Ascending aorta (tissue), 2 donors: ENCODE results near the gene UCP2. TPM values are rescaled to one million over a fixed set of nuclear protein-coding genes. Genes with fewer than 3 reads are reported as not detected.

Experiments used
- DNase-seq, 2 donors: peaks; one replicate each; pipeline ENCODE4 v3.0.0-alpha.2; 2019; ENCODE audit warnings: low spot score in 2 of 2
- H3K27ac ChIP-seq, 2 donors: fragments of 200-600 bp; sonication (generic); one replicate each; pipeline ENCODE4 v1.5.1; 2016 to 2017; ENCODE audit warnings: mild to moderate bottlenecking in 1 of 2
- H3K27me3 ChIP-seq: fragments of 200-600 bp; sonication (generic); one replicate; pipeline ENCODE4 v1.5.1; 2017
- H3K36me3 ChIP-seq, 2 donors: fragments of 200-600 bp; sonication (generic); one replicate each; pipeline ENCODE4 v1.5.1; 2016
- H3K4me1 ChIP-seq, 2 donors: fragments of 200-600 bp; sonication (generic); one replicate each; pipeline ENCODE4 v1.5.1; 2016 to 2017; ENCODE audit warnings: mild to moderate bottlenecking in 1 of 2
- H3K4me3 ChIP-seq, 2 donors: fragments of 200-600 bp; sonication (generic); one replicate each; pipeline ENCODE4 v1.5.1; 2016 to 2017; ENCODE audit warnings: mild to moderate bottlenecking in 1 of 2
- H3K9me3 ChIP-seq, 2 donors: fragments of 200-600 bp; sonication (generic); one replicate each; pipeline ENCODE4 v1.5.1; 2016
- CTCF ChIP-seq, 3 experiments: fragments of 200-600 bp in 2 of 3; fragments of 450-650 bp in 1 of 3; sonication (generic) in 2 of 3; IDR thresholded peaks; one replicate each; pipeline ENCODE4 v1.5.1; 2016 to 2019; ENCODE audit warnings: antibody characterized with exemption in 3 of 3, mild to moderate bottlenecking in 1 of 3, moderate library complexity in 1 of 3
- intact Hi-C: fragments of 100-400 bp; cut with DNase I; formaldehyde crosslinking; loops from one replicate; pipeline ENCODE4 v1.15.1; 2023
- total RNA-seq: library from RNA; depleted of rRNA; stranded (reverse); fragments of >200 nt; gene quantifications from one replicate; pipeline ENCODE4 v1.1.0, GENCODE V29; 2016

UCP2 gene
- 2.7 TPM for total RNA-seq

- Histone ChIP-seq H3K27ac (peak within 1 kb of the TSS; percentile 84 to 89), H3K9me3 (no peaks in the 10 kb centered on the region), H3K4me1 (peaks cover 5 to 15% of the 10 kb centered on the region in 2 donors), H3K4me3 (peak within 1 kb of the TSS; percentile 61 to 74), H3K36me3 (peaks cover 6 to 9% of the 10 kb centered on the region in 2 donors), H3K27me3 (no peaks in the 10 kb centered on the region)
- DNase-seq: peak; percentile 30 to 91
- intact Hi-C loops: loop anchor here (2.0 to 5.0 kb wide), 4 partner anchors 106 to 385 kb away; partner anchors contain the start of genes C2CD3, COA4, FAM168A and PAAF1
- no peak for TF ChIP-seq CTCF (IDR thresholded peaks at IDR 0.05)
These were observed at the start of gene UCP2 for GRCh38 chr11:73982595-73982989. UCP2 (minus strand) TSS chr11:73982843; CDS start chr11:73978378, 4,465 bp downstream.

GRCh38 chr11:74030723-74031676 is 48.4 kb upstream of the UCP2 start:
- Histone ChIP-seq H3K27me3 (no peaks in the 10 kb centered on the region), H3K4me1 (no peaks in the 10 kb centered on the region), H3K36me3 (peaks cover 17 to 36% of the 10 kb centered on the region in 2 donors), H3K4me3 (no peak overlapping the region), H3K9me3 (no peaks in the 10 kb centered on the region), H3K27ac (no peak overlapping the region)
- intact Hi-C loops: no loop called here
- no peak for TF ChIP-seq CTCF (IDR thresholded peaks at IDR 0.05)
- no peak for DNase-seq

- no peak overlapping the region for H3K27ac ChIP-seq
- H3K27me3 ChIP-seq: no peaks in the 10 kb centered on the region
- DNase-seq: no peak
- no peaks in the 10 kb centered on the region for H3K9me3 ChIP-seq
- H3K4me3 ChIP-seq: no peak overlapping the region
- peaks cover 0 to 8% of the 10 kb centered on the region in 2 donors for H3K36me3 ChIP-seq
- H3K4me1 ChIP-seq: peaks cover 0 to 9% of the 10 kb centered on the region in 2 donors
- TF ChIP-seq CTCF (IDR thresholded peaks at IDR 0.05): no peak
- intact Hi-C loops: no loop called here
These were observed 43.0 kb upstream of the UCP2 start for GRCh38 chr11:74025467-74026166.

GRCh38 chr11:74024261-74025029 is 41.8 kb upstream of the UCP2 start:
- H3K36me3 ChIP-seq: peaks cover 0 to 4% of the 10 kb centered on the region in 2 donors
- peaks cover 0 to 10% of the 10 kb centered on the region in 2 donors for H3K4me1 ChIP-seq
- H3K4me3 ChIP-seq: no peak overlapping the region
- peak; percentile 45 to 92 for DNase-seq
- no peaks in the 10 kb centered on the region for H3K9me3 ChIP-seq
- peak overlapping the region; percentile 14 to 54 for H3K27ac ChIP-seq
- TF ChIP-seq CTCF (IDR thresholded peaks at IDR 0.05): no peak
- no peaks in the 10 kb centered on the region for H3K27me3 ChIP-seq
- intact Hi-C loops: no loop called here

GRCh38 chr11:74023276-74023675 is 40.6 kb upstream of the UCP2 start:
- Histone ChIP-seq H3K36me3 (no peaks in the 10 kb centered on the region), H3K27me3 (no peaks in the 10 kb centered on the region), H3K27ac (peak overlapping the region in 1 of 2 donors; percentile 15), H3K4me1 (peaks cover under 1 to 19% of the 10 kb centered on the region in 2 donors), H3K9me3 (no peaks in the 10 kb centered on the region), H3K4me3 (no peak overlapping the region)
- intact Hi-C loops: no loop called here
- TF ChIP-seq CTCF (IDR thresholded peaks at IDR 0.05): no peak
- DNase-seq: no peak
